Measurements from ENCODE around the gene NPB.

- no peak for TF ChIP-seq POLR2AphosphoS5 (IDR thresholded peaks at IDR 0.05; ENCODE audit: low read depth, low read length)
- TF ChIP-seq POLR2A (IDR thresholded peaks at IDR 0.05; ENCODE audit: low read depth, low read length), result no peak
Measured at GRCh38 chr17:81951785-81952684, 50.0 kb downstream of the NPB start.
